K562 (cell line): ENCODE data around the gene DPEP1. TPM values are rescaled to one million over a fixed set of nuclear protein-coding genes. Genes with fewer than 3 reads are reported as not detected.

Experiments used
- ZNF766 ChIP-seq: fragments of 200-800 bp; sonication (Bioruptor generic); conservative IDR thresholded peaks from 2 replicates; pipeline ENCODE4 v1.6.1; 2016; ENCODE audit warnings: missing genetic modification characterization, missing compliant biosample characterization
- ZNF785 ChIP-seq: fragments of 250-450 bp; sonication (Bioruptor Pico); IDR thresholded peaks from 2 replicates; pipeline ENCODE4 v1.4.0; 2020; ENCODE audit warnings: mild to moderate bottlenecking
- polyA plus RNA-seq, 8 experiments: library from polyadenylated mRNA; depleted of rRNA in 4 of 8; stranded (reverse) in 5 of 8; unstranded in 3 of 8; fragments of >200 nt; fragmentation: Nextera tagmentation in 2 of 8; fragmentation: Illumina TruSeq in 1 of 8; extraction: Ambion mirVana in 2 of 8; extraction: Trizol in 1 of 8; gene quantifications; 2 replicates each; pipeline versions ENCODE4 v1.2.1 to v1.2.3, GENCODE V29; 2011 to 2014; ENCODE audit warnings: inconsistent platforms in 1 of 8, missing spikeins in 1 of 8
- total RNA-seq, 7 experiments: library from RNA; depleted of rRNA in 6 of 7; stranded (reverse); fragments of >200 nt in 6 of 7; fragmentation: Illumina TruSeq in 2 of 7; extraction: Trizol in 2 of 7; gene quantifications; 2 replicates each; pipeline versions ENCODE4 v1.2.1 to v1.2.3, GENCODE V29; 2011 to 2021; ENCODE audit warnings: low replicate concordance in 1 of 7
- TF ChIP-seq, protein P1 (sequence below): fragments of 450-650 bp; IDR thresholded peaks from 2 replicates; pipeline ENCODE4 v1.6.1; 2016; ENCODE audit warnings: mild to moderate bottlenecking, moderate library complexity

DPEP1 gene
- total and polyA plus RNA-seq, 9 of the 15 experiments (the other 6 are each of a cell fraction or from before 2014, with no cell fraction given), result 0.14 to 0.31 (median 0.20) TPM; not detected in 6

DNA sequence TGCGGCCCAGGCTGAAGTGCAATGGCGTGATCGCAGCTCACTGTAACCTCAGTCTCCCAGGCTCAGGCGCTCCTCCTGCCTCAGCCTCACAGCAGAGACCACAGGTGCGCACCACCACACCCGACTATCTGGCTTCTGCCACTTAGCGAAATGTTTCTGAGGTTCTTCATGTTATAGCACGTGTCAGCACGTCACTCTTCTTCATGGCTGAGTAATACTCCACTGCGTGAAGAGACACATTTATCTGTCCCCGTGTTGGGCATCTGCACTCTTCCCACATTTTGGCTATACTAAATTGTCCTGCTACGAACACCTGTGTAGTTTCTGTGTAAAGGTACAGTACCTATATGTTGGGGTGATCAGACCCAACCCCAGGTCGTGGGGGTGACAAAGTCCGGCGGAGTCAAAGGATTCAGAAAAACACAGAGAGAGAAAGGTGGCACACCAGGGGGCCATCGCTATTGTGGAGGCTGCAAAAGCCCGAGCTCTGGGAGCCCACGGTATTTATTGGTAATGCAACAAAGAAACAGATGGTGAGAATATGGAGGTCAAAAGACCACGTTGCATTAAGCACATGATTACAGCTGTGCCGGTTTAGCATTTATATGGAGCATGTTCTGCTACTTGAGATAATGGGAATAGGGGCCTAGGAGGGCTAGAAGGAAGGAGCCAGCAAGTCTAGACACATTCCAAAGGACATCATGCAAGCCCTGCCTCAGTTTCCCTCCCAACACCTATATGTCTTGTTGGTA, 851 bp upstream of the DPEP1 start (continued):
- TF ChIP-seq ZNF766 (CRISPR knock-in tag) (no peak), ZNF785 (CRISPR knock-in tag) (no peak)
- TF ChIP-seq, protein P1, sequence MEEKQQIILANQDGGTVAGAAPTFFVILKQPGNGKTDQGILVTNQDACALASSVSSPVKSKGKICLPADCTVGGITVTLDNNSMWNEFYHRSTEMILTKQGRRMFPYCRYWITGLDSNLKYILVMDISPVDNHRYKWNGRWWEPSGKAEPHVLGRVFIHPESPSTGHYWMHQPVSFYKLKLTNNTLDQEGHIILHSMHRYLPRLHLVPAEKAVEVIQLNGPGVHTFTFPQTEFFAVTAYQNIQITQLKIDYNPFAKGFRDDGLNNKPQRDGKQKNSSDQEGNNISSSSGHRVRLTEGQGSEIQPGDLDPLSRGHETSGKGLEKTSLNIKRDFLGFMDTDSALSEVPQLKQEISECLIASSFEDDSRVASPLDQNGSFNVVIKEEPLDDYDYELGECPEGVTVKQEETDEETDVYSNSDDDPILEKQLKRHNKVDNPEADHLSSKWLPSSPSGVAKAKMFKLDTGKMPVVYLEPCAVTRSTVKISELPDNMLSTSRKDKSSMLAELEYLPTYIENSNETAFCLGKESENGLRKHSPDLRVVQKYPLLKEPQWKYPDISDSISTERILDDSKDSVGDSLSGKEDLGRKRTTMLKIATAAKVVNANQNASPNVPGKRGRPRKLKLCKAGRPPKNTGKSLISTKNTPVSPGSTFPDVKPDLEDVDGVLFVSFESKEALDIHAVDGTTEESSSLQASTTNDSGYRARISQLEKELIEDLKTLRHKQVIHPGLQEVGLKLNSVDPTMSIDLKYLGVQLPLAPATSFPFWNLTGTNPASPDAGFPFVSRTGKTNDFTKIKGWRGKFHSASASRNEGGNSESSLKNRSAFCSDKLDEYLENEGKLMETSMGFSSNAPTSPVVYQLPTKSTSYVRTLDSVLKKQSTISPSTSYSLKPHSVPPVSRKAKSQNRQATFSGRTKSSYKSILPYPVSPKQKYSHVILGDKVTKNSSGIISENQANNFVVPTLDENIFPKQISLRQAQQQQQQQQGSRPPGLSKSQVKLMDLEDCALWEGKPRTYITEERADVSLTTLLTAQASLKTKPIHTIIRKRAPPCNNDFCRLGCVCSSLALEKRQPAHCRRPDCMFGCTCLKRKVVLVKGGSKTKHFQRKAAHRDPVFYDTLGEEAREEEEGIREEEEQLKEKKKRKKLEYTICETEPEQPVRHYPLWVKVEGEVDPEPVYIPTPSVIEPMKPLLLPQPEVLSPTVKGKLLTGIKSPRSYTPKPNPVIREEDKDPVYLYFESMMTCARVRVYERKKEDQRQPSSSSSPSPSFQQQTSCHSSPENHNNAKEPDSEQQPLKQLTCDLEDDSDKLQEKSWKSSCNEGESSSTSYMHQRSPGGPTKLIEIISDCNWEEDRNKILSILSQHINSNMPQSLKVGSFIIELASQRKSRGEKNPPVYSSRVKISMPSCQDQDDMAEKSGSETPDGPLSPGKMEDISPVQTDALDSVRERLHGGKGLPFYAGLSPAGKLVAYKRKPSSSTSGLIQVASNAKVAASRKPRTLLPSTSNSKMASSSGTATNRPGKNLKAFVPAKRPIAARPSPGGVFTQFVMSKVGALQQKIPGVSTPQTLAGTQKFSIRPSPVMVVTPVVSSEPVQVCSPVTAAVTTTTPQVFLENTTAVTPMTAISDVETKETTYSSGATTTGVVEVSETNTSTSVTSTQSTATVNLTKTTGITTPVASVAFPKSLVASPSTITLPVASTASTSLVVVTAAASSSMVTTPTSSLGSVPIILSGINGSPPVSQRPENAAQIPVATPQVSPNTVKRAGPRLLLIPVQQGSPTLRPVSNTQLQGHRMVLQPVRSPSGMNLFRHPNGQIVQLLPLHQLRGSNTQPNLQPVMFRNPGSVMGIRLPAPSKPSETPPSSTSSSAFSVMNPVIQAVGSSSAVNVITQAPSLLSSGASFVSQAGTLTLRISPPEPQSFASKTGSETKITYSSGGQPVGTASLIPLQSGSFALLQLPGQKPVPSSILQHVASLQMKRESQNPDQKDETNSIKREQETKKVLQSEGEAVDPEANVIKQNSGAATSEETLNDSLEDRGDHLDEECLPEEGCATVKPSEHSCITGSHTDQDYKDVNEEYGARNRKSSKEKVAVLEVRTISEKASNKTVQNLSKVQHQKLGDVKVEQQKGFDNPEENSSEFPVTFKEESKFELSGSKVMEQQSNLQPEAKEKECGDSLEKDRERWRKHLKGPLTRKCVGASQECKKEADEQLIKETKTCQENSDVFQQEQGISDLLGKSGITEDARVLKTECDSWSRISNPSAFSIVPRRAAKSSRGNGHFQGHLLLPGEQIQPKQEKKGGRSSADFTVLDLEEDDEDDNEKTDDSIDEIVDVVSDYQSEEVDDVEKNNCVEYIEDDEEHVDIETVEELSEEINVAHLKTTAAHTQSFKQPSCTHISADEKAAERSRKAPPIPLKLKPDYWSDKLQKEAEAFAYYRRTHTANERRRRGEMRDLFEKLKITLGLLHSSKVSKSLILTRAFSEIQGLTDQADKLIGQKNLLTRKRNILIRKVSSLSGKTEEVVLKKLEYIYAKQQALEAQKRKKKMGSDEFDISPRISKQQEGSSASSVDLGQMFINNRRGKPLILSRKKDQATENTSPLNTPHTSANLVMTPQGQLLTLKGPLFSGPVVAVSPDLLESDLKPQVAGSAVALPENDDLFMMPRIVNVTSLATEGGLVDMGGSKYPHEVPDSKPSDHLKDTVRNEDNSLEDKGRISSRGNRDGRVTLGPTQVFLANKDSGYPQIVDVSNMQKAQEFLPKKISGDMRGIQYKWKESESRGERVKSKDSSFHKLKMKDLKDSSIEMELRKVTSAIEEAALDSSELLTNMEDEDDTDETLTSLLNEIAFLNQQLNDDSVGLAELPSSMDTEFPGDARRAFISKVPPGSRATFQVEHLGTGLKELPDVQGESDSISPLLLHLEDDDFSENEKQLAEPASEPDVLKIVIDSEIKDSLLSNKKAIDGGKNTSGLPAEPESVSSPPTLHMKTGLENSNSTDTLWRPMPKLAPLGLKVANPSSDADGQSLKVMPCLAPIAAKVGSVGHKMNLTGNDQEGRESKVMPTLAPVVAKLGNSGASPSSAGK, result no peak
- TF ChIP-seq, all 486 proteins: peak for 4
